HG02943 (cell line): ENCODE data around the gene CFAP99.
"Not testable (repeated sequence)": the region's sequence is repeated elsewhere in the genome, so short reads cannot be mapped to it uniquely, and the experiment has no call there.

Source experiments
- ATAC-seq: cut with Tn5 transposase; IDR thresholded peaks from one replicate; pipeline ENCODE4 v1.9.1; 2021; ENCODE audit warnings: mild to moderate bottlenecking, low read depth, moderate library complexity; ENCODE audit not compliant: unreplicated experiment

CFAP99 gene

DNA sequence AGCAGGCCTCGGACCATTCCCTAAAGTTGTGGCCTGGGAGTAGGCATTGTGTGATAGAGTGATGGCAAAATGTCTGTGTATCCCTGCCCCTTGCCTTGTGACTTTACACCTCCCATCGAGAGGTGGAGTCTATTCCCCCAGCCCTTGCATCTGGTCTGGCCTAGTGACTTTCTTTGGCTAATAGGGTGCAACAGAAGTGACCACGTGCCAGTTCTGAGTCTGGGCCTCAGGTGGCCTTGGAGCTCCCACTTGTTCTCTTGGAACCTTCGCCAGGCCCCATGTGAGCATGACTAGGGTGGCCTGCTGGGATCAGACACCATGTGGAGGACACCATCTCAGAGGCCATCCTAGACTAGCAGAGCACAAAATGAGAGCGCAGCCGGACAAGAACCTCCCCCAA, 46.3 kb downstream of the CFAP99 start:
- no peak for ATAC-seq

GRCh38 chr4:2465544-2465943, 46.8 kb downstream of the CFAP99 start:
- not testable (repeated sequence) for ATAC-seq

DNA sequence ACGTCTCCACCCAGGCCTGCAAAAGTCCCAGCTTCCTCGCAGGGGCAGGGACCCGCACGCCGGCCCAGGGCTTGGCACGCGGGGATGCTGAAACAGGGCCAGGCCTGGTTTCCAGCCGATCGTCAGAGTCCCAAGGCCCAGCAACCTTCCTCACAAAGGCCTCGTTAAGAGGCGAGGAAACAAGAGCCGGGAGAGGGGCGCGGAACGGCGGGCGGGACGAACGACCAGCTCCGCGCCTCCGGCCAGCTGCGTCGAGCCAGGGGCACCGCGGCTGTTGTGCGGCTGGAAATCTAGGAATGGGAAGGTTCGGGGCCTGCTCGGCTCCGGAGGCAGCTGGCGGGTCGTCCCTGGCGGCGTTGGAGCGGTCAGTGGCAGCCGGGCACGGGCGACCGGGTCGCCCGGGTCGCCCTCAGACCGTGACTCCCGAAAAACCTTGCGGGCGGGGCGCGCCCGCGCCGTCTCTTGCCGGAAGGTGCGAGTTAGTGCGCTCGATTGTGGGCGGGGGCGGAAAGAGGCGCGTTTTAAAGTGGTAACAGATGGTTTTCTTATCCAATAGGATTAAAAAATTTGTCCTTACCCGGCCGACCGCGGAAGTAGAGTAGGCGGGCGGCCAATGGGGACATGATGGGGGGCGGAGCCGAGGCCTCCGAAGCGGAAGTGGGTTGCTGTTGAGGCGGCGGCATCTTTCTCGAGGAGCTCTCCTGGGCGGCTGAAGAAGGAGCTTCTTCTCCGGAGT, 49.9 kb downstream of the CFAP99 start, which contains the start of gene RNF4:
Gene RNF4, plus strand, starts transcription at position 651 of the 736 bp plus-strand sequence. CDS start 21,388 bp downstream, outside the sequence.
- ATAC-seq: peak; percentile 77

- peak; percentile 47 for ATAC-seq
Measured at GRCh38 chr4:2469192-2469984, 50.6 kb downstream of the CFAP99 start.

DNA sequence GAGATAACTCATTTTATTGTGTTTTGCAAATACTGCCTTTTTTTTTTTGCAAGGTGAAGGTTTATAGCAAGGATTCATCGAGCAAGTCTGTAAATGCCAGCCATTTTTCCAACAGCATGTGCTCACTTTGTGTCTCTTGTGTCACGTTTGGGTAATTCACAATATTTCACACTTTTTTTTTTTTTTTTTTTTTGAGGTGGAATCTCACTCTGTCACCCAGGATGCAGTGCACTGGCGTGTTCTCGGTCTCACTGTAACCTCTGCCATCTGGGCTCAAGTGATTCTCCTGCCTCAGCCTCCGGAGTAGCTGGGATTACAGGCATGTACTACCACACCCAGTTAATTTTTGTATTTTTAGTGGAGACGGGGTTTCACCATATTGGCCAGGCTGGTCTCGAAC, 52.0 kb downstream of the CFAP99 start:
- ATAC-seq: no peak

GRCh38 chr4:2472187-2472586, 53.4 kb downstream of the CFAP99 start:
- ATAC-seq: no peak

DNA sequence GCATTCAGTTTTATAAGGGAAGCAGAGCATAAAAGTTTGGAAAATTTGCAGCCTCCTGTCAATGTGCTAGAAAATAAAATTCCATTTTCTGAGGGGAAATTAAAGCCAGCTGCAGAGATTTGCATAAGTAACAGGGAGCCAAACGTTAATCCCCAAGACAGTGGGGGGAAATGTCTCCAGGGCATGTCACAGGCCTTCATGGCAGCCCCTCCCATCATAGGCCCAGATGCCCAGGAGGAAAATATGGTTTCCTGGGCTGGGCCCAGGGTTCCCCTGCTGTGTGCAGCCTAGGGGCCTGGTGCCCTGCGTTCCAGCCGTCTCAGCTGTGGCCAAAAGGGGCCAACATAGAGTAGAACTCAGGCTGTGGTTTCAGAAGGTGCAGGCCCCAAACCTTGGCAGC, 59.5 kb downstream of the CFAP99 start:
- ATAC-seq: no peak

DNA sequence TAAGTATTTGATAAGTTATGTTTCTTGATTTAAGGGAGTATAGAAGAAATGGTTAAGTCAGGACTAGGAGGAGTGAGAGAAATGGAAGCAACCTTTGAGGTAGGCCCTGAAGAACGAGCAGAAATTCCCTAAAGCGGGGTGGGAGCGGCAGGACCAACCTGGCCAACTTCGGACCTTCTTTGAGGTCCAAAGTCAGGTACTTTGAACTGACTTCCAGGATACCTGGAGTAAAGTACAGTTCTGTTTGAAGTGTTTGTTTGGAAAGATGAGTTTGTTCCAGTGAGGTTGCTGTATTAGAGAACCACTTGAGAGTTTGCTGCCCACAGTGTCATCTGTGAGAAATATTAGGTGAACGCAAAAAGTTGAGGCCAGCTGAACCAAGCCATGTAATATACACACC, 61.9 kb downstream of the CFAP99 start:
- no peak for ATAC-seq

DNA sequence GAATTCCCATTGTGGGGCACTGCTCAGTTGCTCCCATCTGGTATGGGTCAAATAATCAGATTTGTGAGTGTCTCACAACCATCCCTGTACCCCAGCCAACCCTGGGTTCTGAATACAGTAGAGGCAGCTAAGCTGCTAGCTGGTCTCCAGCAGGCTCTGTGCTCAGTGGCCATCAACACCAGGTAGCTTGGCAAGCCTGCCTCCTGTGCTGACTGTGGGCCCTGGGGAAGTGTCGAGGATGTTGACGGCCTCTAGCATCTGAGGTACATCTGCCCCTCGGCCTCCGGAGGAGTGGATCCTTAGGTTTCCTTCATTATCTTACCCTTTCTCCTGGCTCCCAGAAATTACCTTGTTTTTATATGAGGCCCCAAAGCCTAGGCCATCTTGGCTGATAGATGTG, 63.4 kb downstream of the CFAP99 start:
- no peak for ATAC-seq

- no peak for ATAC-seq
Measured at GRCh38 chr4:2482693-2483092, 63.9 kb downstream of the CFAP99 start.

DNA sequence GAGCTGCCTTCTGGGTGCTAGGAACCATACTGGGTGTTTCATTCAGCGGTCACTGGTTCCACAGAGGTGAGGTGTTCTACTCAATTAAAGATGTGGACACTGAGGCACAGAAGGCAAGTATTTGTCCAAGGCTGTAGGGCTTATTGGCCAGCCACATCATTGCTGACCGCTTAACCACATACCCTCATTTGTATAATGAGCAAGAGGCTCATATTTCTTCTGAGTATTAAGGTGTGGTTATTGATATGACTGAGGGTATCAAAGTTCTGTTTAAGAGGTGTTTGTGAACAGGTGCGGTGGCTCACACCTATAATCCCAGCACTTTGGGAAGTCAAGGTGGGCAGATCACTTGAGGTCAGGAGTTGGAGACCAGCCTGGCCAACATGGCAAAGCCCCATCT, 64.5 kb downstream of the CFAP99 start:
- no peak for ATAC-seq

GRCh38 chr4:2484185-2484584, 65.4 kb downstream of the CFAP99 start:
- ATAC-seq: no peak

DNA sequence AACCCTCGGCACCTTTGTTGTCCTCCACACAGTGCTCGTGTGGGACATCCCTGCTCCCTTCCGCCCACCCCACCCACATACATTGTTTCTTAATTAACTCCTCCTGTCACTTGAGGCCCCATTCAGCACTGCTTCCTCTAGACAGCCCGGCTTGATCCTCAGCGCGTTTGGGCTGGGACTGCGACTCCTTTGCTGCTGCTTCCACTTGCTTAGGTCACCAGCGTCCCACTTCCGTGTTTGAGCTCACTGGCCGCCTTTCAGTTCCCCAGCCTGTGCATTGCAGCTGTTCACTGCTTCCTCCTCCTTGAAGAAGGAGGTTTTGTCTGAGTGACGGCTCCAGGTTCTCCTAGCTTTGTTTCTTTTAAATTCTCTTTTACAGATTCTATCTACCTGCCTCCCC, 66.2 kb downstream of the CFAP99 start:
- ATAC-seq: peak; percentile 75

DNA sequence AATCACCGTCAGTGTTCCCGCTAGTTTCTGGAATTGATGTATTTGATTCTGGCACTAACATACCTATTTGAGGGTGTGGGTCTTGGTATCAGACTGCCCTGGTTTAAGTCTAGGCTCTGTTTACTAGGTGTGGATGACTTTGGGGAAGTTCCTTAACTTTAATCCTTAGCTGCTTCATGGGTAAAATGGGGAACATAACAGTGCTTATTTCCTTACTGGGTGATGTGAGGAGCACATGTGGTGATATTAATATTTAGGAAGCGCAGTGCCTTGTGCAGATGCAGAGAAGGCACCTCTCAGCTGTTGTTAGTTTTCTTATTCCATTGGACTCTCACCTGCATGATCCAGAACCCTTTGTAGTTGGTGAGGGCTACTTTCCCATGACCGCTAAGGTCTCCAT, 67.2 kb downstream of the CFAP99 start:
- ATAC-seq: no peak

DNA sequence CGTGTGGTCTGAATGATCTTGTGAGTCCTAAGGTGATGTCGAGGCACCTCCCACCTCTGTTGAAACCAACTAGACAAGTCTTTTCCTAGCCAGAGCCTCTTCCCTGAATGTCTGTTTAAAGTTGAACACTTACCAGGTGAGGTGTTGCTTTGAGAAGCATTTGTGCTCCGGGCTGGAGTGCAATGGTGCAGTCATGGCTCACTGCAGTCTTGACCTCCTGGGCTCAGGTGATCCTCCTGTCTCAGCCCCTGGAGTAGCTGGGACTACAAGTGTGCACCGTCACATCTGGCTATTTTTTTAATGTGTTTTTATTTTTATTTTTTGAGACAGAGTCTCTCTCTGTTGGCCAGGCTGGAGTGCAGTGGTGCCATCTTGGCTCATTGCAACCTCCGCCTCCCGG, 68.2 kb downstream of the CFAP99 start:
- ATAC-seq: no peak

DNA sequence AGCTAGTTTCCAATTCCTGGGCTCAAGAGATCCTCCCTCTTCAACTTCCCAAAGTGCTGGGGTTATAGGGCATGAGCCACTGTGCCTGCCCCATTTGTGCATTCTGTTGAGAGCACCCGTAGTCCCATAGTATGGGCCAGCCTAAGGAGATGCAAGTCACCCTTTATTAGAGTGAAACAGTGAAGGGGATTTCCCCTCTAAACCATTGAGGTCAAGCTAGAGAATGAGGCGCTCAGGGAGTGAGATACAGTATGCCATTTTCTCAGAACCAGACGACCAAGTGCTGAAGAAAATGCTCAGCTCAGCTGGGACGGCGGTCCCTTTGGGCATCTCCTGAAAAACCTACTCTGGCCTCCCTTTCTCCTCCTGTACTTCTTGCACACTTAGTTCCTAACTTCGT, 68.9 kb downstream of the CFAP99 start:
- no peak for ATAC-seq

- no peak for ATAC-seq
Measured at GRCh38 chr4:2489081-2489805, 70.5 kb downstream of the CFAP99 start.

- no peak for ATAC-seq
Measured at GRCh38 chr4:2489841-2490552, 71.2 kb downstream of the CFAP99 start.

- ATAC-seq: no peak
Measured at GRCh38 chr4:2492970-2493369, 74.2 kb downstream of the CFAP99 start.

DNA sequence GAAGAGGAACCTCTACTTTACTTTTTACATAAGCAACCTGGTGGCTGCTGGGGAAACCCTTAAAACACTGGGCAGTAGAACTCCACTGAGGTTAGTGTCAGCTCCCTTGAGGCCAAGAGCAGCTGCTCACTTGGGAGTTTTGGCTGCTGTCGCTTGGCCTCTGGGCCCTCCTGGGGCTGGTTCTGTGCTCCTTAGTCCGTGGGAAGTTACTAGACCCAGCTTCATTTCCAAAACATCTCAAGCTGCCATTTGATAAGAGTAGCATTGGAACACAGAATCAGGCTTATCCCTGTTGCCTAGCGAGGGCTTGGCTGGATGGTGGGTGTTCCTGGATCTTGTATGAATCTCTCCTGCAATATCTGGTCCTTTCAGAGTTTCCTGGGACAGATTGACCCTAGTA, 76.2 kb downstream of the CFAP99 start:
- no peak for ATAC-seq

DNA sequence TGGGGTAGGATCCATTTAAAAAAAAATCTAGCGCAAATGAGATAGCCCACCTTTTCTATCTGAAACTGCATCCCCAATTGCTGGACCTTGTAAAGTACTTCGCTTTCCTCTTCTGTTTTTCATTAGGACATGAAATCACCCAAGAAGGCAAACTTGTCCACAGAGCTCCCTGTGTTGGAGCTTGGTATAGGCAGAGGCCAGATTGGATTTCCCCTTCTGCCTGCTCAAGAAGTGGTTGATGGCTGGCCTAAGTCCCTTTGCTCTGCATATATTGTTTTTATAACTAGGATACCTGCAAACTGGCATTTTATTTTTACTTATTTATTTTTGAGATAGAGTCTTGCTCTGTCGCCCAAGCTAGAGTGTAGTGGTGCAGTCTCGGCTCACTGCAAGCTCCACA, 78.6 kb downstream of the CFAP99 start:
- ATAC-seq: no peak
